ENCODE measurements around the gene A3GALT2. TPM values are rescaled to one million over a fixed set of nuclear protein-coding genes. Genes with fewer than 3 reads are reported as not detected.

The A3GALT2 gene
- polyA plus RNA-seq, 2 of the 4 experiments (the other 2 are of a cell fraction), result not detected

- no peak for TF ChIP-seq HMGXB4 (CRISPR knock-in tag; IDR thresholded peaks at IDR 0.05; ENCODE audit: borderline replicate concordance)
Measured at GRCh38 chr1:33330906-33331305, 10.0 kb upstream of the A3GALT2 start (continued).

GRCh38 chr1:33330361-33330890 is 9.5 kb upstream of the A3GALT2 start:
- ChIA-PET CTCF (interaction anchor here (0.7 to 1.7 kb wide), 5 partner anchors 12 to 141 kb away, joined by 3 to 9 read pairs (median 3); no protein-coding TSS in a partner anchor), POLR2A (interaction anchor here (1.3 kb wide), 1 partner anchor 20 kb away, joined by 3 read pairs; no protein-coding TSS in a partner anchor)
- no peaks in the 10 kb centered on the region for H3K9me3 ChIP-seq
- H3K27ac ChIP-seq, result no peak overlapping the region
- H3K4me3 ChIP-seq, result no peak overlapping the region
- 96% methylated on average over 3 of the region's 3 CpGs for WGBS (ENCODE audit: missing lambda C conversion rate)
- H3K4me1 ChIP-seq, result no peaks in the 10 kb centered on the region
- DNase-seq (ENCODE audit: low read depth in 1 of 2, low spot score in 1 of 2) (no peak), FAIRE-seq (no peak), ATAC-seq (no peak)
- TF ChIP-seq HOXB5 (CRISPR knock-in tag; IDR thresholded peaks at IDR 0.05) (no peak), ELK1 (IDR thresholded peaks at IDR 0.05; ENCODE audit: low read depth, low read length) (no peak), E2F6 (IDR thresholded peaks at IDR 0.05; ENCODE audit: borderline replicate concordance, low read depth) (no peak), SMC3 (IDR thresholded peaks at IDR 0.05) (no peak), ZC3H11A (IDR thresholded peaks at IDR 0.05) (no peak), NPAS2 (CRISPR knock-in tag; IDR thresholded peaks at IDR 0.05; ENCODE audit: borderline replicate concordance) (no peak), GATA3 (IDR thresholded peaks at IDR 0.05; ENCODE audit: borderline replicate concordance) (no peak), EHF (CRISPR knock-in tag; IDR thresholded peaks at IDR 0.05) (no peak), RNF2 (IDR thresholded peaks at IDR 0.05; ENCODE audit: borderline replicate concordance, low read depth) (no peak), HOXB13 (CRISPR knock-in tag; IDR thresholded peaks at IDR 0.05; ENCODE audit: low read depth) (no peak), HDAC2 (IDR thresholded peaks at IDR 0.05) (no peak), NFE2L2 (conservative IDR thresholded peaks at IDR 0.05; ENCODE audit: low read length) (no peak), HOXA7 (CRISPR knock-in tag; IDR thresholded peaks at IDR 0.05) (no peak), FOSB (CRISPR knock-in tag; IDR thresholded peaks at IDR 0.05) (no peak)
- no peak overlapping the region for H3K4me2 ChIP-seq

- TF ChIP-seq PHF8 (IDR thresholded peaks at IDR 0.05; ENCODE audit: borderline replicate concordance, low read depth), result no peak
- no peak for TF ChIP-seq TP53 (CRISPR knock-in tag; IDR thresholded peaks at IDR 0.05)
- no peak for TF ChIP-seq POLR2AphosphoS2 (conservative IDR thresholded peaks at IDR 0.05; ENCODE audit: low read length)
- TF ChIP-seq MAFK (IDR thresholded peaks at IDR 0.05; ENCODE audit: partially characterized antibody), result no peak
- H3K4me2 ChIP-seq, result no peak overlapping the region
- WGBS (ENCODE audit: missing lambda C conversion rate), result 88% methylated on average over 19 of the region's 19 CpGs
- no peak overlapping the region for H3K4me3 ChIP-seq
- FAIRE-seq (no peak), ATAC-seq (no peak), DNase-seq (ENCODE audit: low read depth in 1 of 2, low spot score in 1 of 2) (no peak)
- POLR2A ChIA-PET, result interaction anchor here (0.5 to 1.3 kb wide), 2 partner anchors 20 to 73 kb away, joined by 3 read pairs; no protein-coding TSS in a partner anchor
- no peak overlapping the region for H3K27ac ChIP-seq
- no peaks in the 10 kb centered on the region for H3K9me3 ChIP-seq
- no peaks in the 10 kb centered on the region for H3K4me1 ChIP-seq
- CTCF ChIA-PET, result interaction anchor here (0.7 to 1.7 kb wide), 6 partner anchors 12 to 142 kb away, joined by 3 to 9 read pairs (median 3); no protein-coding TSS in a partner anchor
Measured at GRCh38 chr1:33329600-33330305, 8.9 kb upstream of the A3GALT2 start.

Data from A549 (cell line).